M059J (cell line): Measurements from ENCODE around the gene AK5. TPM values are rescaled to one million over a fixed set of nuclear protein-coding genes. Genes with fewer than 3 reads are reported as not detected.
A peak's percentile ranks its signal among the peaks of the same experiment; 100 is the strongest.

Source experiments
- DNase-seq: peaks from one replicate; pipeline ENCODE4 v3.0.0-alpha.2; 2012; ENCODE audit warnings: low read depth
- total RNA-seq: library from RNA; depleted of rRNA; stranded (reverse); fragments of >200 nt; shearing (Covaris generic); gene quantifications from 2 replicates; pipeline ENCODE4 v1.2.3, GENCODE V29; 2014

The AK5 gene
- total RNA-seq, 1 experiment from 2014 or later: 5.6 TPM

GRCh38 chr1:77354536-77354935 is 72.7 kb downstream of the AK5 start:
- DNase-seq: no peak

DNA sequence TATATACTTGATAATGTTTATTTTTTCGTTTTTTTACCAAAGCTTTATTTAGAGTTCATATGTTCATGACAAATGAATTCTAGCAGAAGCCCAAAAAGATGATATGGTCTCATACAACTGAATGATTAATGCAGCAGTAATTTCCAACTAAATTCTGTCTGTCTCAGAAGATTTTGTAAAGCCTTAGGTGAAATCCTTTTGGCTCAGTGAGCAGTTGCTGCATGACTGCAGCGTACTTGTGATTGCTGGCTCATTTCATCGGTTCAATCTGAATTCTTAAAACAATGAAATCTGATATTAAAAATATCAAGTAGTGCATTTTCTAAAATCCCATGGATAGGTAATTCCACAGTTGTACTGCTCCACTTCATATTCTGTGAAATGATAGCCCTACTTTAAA is 73.2 kb downstream of the AK5 start:
- no peak for DNase-seq

DNA sequence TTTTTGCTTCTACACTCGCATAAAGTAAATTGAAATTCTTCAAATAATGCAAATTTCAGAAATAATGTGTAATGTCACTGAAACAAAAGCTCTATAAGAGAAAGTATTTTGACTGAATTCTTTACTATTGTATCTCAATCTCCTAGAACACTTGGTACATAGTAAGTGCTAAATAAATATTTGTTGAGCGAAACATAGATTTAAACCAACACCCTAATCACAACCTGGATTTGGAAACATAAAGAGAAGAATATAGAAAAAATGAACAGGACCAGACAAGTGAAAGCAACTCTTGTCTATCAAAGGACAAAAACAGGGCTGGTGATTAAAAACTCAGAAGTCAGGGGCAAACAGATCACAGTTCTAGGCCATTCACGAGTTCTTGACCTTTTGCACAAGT is 74.3 kb downstream of the AK5 start:
- no peak for DNase-seq

DNA sequence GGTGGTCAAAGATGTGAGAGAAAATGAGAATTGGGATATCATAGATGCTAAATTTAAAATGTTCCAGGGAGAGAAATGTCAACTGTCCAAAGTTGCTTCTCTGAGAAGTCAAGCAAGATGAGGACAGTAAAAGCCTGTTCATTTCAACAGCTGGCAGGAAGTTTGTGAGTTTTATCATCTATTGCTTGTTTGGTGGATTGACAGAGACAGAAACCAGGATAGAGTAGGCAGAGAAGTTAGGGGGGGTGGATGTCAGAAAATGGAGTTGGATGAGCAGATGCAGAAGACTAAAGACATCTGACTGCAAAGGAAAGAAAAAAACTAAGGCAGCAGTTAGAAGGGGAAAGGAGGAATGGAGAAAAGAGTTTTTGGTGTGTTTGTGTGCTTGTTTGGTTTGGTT is 78.4 kb downstream of the AK5 start:
- no peak for DNase-seq

GRCh38 chr1:77361621-77362020 is 79.8 kb downstream of the AK5 start:
- DNase-seq: no peak

GRCh38 chr1:77370161-77370560 is 88.3 kb downstream of the AK5 start:
- peak; percentile 48 for DNase-seq

- DNase-seq: peak; percentile 99
These were observed 88.9 kb downstream of the AK5 start for GRCh38 chr1:77370583-77371306.

DNA sequence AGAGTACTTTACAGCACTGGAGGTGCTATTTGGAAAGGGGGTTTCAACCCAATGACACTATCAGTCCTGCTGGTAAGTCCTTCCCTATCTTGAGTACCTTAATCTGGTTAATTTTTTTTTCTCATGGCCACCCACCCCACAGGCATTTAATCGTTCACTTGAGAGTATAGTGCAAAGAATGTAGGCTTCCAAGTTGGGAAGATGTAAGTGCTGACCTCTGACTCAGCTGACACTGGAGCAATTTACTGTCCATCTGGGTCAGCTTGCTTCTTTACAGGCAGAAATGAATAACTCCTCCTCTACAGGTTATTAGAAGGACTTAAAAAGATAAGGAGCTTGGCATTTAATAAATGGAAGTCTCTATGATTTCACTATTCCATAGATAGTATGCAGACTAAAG is 89.6 kb downstream of the AK5 start:
- peak; percentile 49 for DNase-seq

- DNase-seq: no peak
These were observed 91.9 kb downstream of the AK5 start for GRCh38 chr1:77373702-77374101.

- no peak for DNase-seq
These were observed 93.7 kb downstream of the AK5 start for GRCh38 chr1:77375541-77375940.

DNA sequence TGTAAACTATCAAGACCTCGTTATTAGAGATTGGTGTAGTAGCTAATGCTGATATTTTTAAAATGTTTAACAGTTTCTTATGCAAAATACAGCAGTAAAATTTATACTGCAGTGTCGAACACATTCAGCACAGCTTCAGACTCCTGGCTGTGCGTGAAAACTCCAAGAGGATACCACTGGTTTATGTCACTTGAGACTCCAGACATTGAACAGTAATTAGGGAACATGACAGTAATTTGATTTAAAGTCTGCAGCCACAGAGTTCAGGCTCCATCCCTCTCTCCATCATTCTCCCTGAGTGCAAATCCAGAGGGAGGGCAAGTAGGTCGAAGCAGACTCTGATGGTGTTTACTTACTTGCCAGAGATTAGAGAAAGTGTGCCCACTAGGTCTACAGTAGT is 94.2 kb downstream of the AK5 start:
- no peak for DNase-seq

DNA sequence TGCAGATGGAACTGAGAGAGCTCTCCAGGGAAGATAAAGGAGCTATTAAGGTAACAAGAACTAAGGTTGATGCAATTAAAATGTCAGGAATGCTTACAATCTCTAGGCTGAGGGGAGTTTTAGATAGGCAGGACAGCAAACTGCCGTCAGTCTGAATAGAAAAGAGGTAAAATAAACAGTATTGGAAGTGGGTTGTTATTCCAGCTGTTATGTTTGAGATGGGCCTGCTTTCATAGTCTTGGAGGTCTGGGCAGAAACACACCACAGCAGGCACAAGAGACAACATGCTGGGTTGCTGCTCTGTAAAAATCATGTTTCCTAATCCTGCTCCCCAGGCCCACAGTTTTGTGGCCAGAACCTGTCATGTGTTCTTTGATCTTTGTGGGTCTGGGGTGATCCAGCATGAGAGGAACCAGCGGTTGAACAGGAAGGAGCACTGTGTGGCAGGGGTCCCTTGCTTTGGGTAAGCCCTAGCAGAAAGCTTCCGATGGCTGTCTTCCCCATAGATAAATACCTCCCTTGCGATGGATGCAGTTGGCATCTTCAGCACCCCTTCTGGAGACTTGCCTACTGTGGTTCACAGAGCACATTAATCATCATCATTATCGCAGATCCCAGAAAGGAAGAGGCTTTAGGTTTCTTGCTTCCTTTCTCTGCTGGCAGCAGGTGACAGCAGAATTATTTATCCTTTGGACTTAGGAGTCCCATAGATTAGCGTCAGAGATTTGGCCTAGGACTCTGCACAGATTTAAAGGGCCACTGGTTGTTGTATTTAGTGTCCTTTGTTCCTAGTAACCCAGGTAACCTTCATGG is 97.1 kb downstream of the AK5 start:
- DNase-seq: peak; percentile 60

DNA sequence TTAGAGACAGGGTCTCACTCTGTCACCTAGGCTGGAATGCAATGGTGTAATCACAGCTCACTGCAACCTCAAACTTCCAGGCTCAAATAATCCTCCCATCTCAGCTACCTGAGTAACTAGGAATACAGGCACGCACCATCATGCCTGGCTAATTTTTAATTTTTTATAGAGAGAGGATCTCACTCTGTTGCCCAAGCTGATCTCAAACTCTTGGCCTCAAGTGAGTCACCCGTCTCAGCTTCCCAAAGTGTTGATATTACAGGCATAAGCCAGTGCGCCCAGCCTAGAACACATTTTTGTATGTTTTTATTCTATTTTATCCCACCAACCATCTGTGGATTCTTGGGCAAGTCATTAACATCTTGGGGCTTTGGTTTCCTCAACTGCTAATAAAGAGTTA is 100.5 kb downstream of the AK5 start:
- no peak for DNase-seq

DNA sequence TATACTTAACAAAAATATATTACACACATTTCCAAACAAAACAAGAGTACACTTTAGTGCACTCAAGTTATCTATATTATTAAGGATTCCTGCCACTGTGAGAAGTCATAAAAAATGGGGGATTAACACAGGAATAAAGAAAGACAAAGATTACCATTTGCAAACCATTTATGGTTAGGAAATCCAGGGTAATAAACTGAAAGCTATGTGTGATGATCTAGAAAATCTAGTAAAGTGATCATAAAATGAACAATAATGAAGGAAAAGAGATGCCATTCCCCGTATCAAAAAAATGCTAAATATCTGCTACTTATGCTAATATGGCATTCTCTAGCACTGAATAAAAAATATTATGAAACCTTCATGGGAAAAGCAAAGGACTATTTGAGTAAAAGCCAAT is 101.4 kb downstream of the AK5 start:
- DNase-seq: no peak

DNA sequence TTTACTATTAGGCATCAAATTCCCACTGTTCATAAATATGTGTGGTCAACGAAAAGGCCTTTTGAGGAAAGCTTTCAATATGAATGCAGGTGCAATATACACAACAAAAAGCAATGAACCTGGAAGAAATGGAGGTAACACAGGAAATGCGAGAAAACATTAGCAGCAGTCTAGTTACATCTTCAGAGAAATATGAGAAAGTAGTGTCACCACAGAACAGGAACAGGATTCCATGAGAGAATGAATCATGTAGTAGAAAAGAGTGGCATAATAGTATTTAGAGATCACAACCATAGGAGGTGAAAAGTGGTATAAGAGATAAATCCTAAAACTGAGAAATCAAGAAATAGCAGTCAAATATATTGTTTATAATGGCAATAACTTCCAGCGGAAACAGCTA is 103.7 kb downstream of the AK5 start:
- DNase-seq: no peak

DNA sequence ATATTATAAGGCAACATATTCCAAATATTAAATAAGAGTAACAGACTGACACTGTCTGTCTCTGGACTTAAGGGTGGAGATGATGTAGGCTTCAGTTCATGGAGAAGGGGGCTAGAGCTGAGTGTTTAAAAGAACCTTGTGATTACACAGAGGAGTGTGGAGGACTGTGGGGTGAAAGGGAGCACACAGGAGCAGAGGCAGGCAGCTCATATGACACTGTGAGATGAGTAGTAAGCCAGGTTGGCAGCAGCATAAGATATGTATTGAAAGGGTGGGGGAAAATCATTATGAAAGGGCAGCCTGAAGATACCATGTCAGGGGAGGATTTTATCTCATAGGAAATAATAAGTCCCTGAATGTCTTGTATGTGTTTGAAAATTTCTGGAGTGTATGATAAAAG is 104.5 kb downstream of the AK5 start:
- DNase-seq: no peak

DNA sequence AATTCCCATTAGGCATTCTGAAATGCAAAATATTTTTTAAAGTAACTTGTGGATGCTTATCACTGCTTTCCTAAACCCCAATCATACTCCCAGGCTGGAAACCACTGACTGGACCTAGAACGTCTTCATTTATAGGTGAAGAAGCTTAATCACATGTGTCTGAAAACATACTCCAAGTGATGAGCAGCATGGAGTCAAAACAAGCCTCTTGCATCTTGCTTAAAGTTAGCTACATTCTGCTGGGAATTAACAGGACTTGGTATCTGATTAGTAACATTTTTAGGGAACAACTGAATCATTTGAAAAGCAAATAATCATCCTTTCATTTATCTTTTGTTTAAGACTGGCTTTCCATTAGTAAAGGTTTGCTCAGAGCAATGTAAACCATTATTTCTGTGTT is 105.7 kb downstream of the AK5 start:
- DNase-seq: no peak

DNA sequence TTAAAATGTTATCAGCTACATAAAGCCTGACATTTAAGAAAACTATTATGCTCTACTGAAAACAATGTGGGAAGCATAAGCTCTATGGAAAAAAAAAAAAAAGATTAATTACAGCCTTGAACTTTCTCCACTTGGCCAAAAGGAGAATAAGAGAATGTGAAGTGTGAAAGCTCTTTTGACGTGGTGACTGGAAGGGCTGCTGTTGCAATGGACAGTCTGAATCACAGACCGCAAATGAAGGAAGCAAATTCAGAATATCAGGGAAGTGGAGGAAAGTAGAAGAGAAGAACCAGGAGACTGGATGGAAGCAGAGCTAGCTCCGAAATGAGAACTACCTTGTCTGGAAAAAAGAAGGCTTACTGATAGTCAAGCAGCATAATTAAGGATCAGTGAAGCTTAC is 106.8 kb downstream of the AK5 start:
- DNase-seq: no peak

GRCh38 chr1:77392486-77392885 is 110.7 kb downstream of the AK5 start:
- no peak for DNase-seq

DNA sequence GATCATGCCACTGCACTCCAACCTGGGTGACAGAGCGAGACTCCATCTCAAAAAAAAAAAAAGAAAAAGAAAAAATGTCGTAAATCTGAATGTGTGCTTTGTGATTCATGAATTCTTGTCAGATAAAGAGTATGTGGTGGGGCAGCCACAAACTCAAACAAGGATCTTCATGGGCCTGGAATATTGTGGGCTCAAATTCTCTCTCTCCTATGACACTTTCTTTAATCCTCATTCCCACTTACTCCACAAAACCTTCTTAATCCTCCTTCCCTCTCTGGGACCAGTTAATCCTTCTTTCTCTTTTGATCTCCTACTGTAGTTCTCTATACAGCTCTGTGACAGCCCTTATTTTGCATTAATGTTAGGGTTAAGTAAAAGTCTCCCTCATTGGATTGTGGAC is 112.3 kb downstream of the AK5 start:
- peak; percentile 74 for DNase-seq

DNA sequence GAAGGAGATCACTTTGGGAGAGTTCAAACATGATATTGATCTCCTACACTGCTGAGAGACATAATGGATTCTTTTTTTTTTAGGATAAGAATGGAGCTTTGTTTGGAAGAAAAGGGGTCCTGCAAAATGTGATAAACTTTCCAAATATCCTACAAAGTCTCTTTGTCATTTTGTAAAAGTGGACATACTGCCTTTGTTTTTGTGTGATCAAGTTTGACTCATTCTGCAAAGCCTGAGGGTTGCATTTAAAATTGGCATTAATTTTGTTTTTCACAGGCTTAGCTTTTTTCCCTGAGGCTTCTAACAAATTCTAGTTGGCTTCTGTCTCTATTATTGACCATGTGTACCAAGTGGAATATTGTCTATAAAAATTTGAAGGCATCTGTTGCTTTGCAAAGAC is 113.2 kb downstream of the AK5 start:
- peak; percentile 20 for DNase-seq

DNA sequence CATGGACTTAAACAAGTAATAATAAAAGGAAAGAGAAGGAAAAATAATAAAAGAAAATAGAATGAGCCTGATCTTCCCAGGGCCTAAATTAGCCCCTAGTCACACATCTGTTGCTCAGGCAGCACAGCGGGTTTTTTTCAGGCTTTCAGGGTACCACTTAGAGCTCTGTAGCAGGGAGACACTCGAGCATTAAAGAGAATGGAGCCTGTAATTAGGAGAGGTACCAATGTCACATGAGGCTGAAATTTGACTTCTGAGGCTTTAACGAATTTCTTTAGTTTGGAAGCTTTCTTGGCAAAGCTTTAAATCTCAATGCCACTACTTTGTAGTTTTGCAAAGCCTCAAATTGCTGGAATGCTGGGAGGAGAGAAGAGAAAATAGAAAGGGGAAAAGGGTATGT is 116.3 kb downstream of the AK5 start:
- DNase-seq: no peak
